Measurements from ENCODE around the gene NTMT1. TPM values are rescaled to one million over a fixed set of nuclear protein-coding genes. Genes with fewer than 3 reads are reported as not detected.
A peak's percentile ranks its signal among the peaks of the same experiment; 100 is the strongest.

Gene NTMT1
- total and polyA plus RNA-seq, 4 experiments from 2014 or later, result 45.0 to 55.1 (median 46.9) TPM

DNA sequence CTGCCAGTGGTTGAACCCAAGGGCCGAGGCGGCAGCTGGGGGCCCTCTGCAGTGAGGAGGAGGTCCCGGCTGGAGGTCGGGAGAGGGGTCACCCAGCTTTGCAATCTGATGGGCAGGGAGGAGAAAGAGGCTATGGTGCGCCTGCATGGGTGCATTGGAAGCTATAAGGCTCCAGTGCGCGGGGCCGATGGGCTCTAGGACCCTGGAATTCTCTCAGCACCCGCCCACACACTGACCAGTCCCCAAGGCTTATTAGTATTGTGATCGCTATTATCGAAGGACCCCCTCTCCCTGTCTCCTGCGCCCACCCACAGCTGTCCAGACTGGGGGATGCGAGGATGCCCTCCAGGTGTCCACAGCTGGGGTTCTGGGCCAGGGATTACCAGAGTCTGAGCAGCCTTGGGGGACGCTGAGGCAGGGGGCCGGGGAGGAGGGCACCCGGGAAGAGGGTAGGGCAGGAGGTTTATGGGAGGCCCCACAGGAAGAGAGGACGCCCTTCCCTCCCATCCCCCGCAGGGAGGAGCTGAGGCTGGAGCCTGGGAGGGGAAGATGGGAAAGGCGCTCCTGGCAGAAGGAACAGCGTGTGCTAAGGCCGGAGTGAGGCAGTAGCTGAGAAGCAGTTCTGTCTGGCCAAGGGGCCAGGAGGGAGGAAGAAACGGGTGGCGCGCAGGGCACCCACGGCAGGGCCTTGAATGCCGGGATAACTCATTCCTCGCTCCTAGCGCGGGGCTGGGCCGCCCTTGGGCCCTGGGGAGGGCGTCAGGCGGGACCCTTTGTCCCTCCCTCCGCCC, 29.2 kb upstream of the NTMT1 start:
- Histone ChIP-seq H3K9me3 (ENCODE audit: control insufficient read depth in 1 of 2, low read length in 2 of 2) (no peaks in the 10 kb centered on the region), H3K27ac (ENCODE audit: low read depth, low read length) (peak overlapping the region; percentile 4), H3K4me1 (ENCODE audit: insufficient read depth, low read length) (peaks cover 20% of the 10 kb centered on the region), H3K36me3 (ENCODE audit: insufficient read depth, low read length) (no peaks in the 10 kb centered on the region), H3K27me3 (ENCODE audit: insufficient read depth, low read length) (peaks cover 6% of the 10 kb centered on the region), H3K4me3 (ENCODE audit: low read length in 2 of 2) (no peak overlapping the region)
- peak overlapping the region in 6 of 8 donors; percentile 43 to 72 (median 54) for H3K4me3 Mint-ChIP-seq
- intact Hi-C loops (cut with micrococcal nuclease), result no loop called here
- no peaks in the 10 kb centered on the region for H3K36me3 Mint-ChIP-seq
- ChIA-PET CTCF (ENCODE audit: partially characterized antibody) (interaction anchor here (0.7 to 1.5 kb wide), 4 partner anchors 9 to 458 kb away, joined by 3 to 5 read pairs (median 4); no protein-coding TSS in a partner anchor), POLR2A (ENCODE audit: partially characterized antibody) (interaction anchor here (0.7 to 3.2 kb wide), 6 partner anchors 8 to 361 kb away, joined by 3 to 17 read pairs (median 4); no protein-coding TSS in a partner anchor)
- H3K9me3 Mint-ChIP-seq, result peaks cover 0 to 2% (median 0%) of the 10 kb centered on the region in 8 donors
- peak overlapping the region in 4 of 7 donors; percentile 19 to 78 (median 66) for H3K27ac Mint-ChIP-seq
- H3K27me3 Mint-ChIP-seq, result no peaks in the 10 kb centered on the region
- peaks cover 9 to 39% (median 16%) of the 10 kb centered on the region in 4 donors for H3K4me1 Mint-ChIP-seq
- no peak for DNase-seq

DNA sequence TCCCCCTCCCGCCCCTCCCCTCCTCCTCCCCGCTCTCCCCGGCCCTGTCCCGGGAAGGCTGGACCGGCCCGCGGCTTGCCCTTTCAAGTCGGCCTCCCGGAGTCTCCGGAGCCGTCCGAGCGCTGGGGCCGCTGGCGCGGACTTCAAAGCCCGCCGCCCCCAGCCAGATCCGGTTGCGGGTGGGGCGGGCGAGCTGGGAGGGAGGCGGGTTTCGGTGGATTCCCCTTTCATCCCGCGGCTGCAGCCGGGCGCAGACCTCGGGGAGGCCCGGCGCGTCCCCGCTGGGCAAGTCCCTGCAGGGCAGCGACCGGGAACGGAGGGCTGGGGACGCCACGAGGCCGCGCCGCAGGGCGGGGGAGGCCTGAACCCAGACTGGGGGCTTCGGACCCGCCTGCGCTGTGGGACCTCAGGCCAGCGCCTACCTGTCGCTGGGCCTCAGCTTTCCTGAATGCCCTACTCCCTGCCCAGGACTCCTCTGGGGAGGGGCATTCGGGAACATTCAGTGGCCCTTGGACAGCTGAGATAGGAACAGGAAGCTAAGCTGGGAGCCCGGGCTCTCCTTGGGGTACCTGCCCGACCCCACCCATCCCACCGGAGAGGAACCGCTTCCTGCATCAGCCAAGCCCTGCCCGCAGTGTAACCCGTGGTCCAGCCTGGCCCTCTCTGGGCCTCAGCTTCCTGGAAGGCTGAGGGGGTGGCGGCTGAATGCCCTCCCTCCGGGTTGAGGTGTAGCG, 28.4 kb upstream of the NTMT1 start:
- CTCF ChIA-PET (ENCODE audit: partially characterized antibody), result interaction anchor here (1.0 to 1.5 kb wide), 4 partner anchors 13 to 459 kb away, joined by 4 to 6 read pairs (median 4); no protein-coding TSS in a partner anchor
- peak overlapping the region in 1 of 2 donors; percentile 45 for H3K4me3 ChIP-seq (ENCODE audit: low read length in 2 of 2)
- H3K9me3 ChIP-seq (ENCODE audit: control insufficient read depth in 1 of 2, low read length in 2 of 2), result no peaks in the 10 kb centered on the region
- H3K27me3 ChIP-seq (ENCODE audit: insufficient read depth, low read length), result peaks cover 6% of the 10 kb centered on the region
- Mint-ChIP-seq H3K4me3 (peak overlapping the region; percentile 33 to 79 (median 68)), H3K27me3 (no peaks in the 10 kb centered on the region), H3K9me3 (peaks cover 0 to 2% (median 0%) of the 10 kb centered on the region in 8 donors), H3K4me1 (peaks cover 9 to 39% (median 16%) of the 10 kb centered on the region in 4 donors), H3K27ac (peak overlapping the region in 5 of 7 donors; percentile 43 to 87 (median 71)), H3K36me3 (no peaks in the 10 kb centered on the region)
- intact Hi-C loops (cut with micrococcal nuclease), result no loop called here
- no peaks in the 10 kb centered on the region for H3K36me3 ChIP-seq (ENCODE audit: insufficient read depth, low read length)
- peak in 1 of 5 donors; percentile 60 for DNase-seq
- POLR2A ChIA-PET (ENCODE audit: partially characterized antibody), result interaction anchor here (0.7 to 3.2 kb wide), 6 partner anchors 11 to 420 kb away, joined by 3 to 17 read pairs (median 4); partner anchors contain the start of gene IER5L
- H3K27ac ChIP-seq (ENCODE audit: low read depth, low read length), result peak overlapping the region; percentile 47
- peaks cover 20% of the 10 kb centered on the region for H3K4me1 ChIP-seq (ENCODE audit: insufficient read depth, low read length)

DNA sequence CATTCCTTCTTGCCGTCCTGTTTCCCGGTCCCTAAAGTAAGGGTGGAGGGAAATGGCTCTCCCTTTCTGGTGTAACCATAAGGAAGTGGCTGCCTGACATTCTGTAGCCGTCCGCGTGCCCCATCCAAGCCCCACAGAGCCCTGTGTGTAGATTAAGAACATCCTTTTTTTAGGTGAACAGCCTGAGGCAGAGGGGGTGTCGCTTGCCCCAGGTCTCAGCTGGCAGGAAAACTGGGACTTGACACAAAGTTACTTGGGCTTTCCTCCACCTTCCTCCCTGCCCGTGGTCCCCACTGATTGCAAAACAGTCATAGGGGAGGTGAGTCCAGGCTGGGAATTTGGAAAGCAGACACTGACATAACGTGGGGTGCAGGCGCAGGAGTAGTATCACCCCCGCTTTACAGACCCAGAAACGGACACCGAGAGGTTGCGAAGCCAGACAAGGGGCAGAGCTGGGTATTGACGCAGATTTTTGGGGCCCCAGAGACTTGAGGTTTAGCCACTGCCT, 27.8 kb upstream of the NTMT1 start:
- Mint-ChIP-seq H3K27me3 (no peaks in the 10 kb centered on the region), H3K36me3 (no peaks in the 10 kb centered on the region), H3K27ac (peak overlapping the region in 6 of 7 donors; percentile 24 to 87 (median 64)), H3K9me3 (peaks cover 0 to 2% (median 0%) of the 10 kb centered on the region in 8 donors), H3K4me3 (peak overlapping the region; percentile 33 to 79 (median 68)), H3K4me1 (peaks cover 9 to 42% (median 18%) of the 10 kb centered on the region in 4 donors)
- peaks cover 6% of the 10 kb centered on the region for H3K27me3 ChIP-seq (ENCODE audit: insufficient read depth, low read length)
- H3K9me3 ChIP-seq (ENCODE audit: control insufficient read depth in 1 of 2, low read length in 2 of 2), result no peaks in the 10 kb centered on the region
- POLR2A ChIA-PET (ENCODE audit: partially characterized antibody), result interaction anchor here (1.1 to 3.2 kb wide), 5 partner anchors 10 to 420 kb away, joined by 3 to 17 read pairs (median 4); partner anchors contain the start of gene IER5L
- DNase-seq, result no peak
- intact Hi-C loops (cut with micrococcal nuclease), result no loop called here
- CTCF ChIA-PET (ENCODE audit: partially characterized antibody), result interaction anchor here (1.0 to 1.3 kb wide), 2 partner anchors 13 to 424 kb away, joined by 4 to 6 read pairs; no protein-coding TSS in a partner anchor
- peaks cover 26% of the 10 kb centered on the region for H3K4me1 ChIP-seq (ENCODE audit: insufficient read depth, low read length)
- peak overlapping the region in 1 of 2 donors; percentile 45 for H3K4me3 ChIP-seq (ENCODE audit: low read length in 2 of 2)
- no peaks in the 10 kb centered on the region for H3K36me3 ChIP-seq (ENCODE audit: insufficient read depth, low read length)
- H3K27ac ChIP-seq (ENCODE audit: low read depth, low read length), result peak overlapping the region; percentile 47

DNA sequence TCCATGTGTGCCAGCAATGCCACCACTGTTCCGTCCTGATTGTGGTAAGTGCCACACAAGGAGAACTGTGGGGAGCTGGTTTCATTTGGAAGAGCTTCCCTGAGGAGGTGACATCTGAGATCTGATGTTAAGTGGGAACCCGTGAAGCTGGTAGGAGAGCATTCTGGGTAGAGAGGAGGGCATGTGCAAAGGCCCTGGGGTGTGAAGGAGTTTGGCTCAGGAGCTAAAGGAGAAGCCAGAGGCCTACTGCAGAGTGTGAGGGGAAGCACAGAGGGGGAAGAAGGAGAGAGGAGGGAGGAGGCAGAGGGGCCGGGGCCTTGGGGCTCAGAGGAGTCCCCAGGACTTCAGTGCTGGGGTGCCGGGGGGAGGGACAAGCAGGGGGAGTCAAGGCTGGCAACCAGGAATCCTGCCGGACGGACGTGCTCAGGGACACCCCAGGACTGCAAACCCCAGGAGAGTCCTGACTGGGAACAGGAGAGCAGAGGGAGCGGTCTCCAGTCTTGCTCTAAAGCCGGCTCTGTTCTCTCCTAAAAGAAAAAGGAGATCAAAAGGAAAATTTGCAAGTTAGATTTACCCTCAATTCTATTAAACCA, 24.8 kb upstream of the NTMT1 start:
- H3K36me3 ChIP-seq (ENCODE audit: insufficient read depth, low read length), result no peaks in the 10 kb centered on the region
- no peak for DNase-seq
- intact Hi-C loops (cut with micrococcal nuclease), result no loop called here
- peak overlapping the region in 1 of 7 donors; percentile 7 for H3K27ac Mint-ChIP-seq
- CTCF ChIA-PET (ENCODE audit: partially characterized antibody), result interaction anchor here (1.5 kb wide), 1 partner anchor 469 kb away, joined by 5 read pairs; no protein-coding TSS in a partner anchor
- no peak overlapping the region for H3K4me3 ChIP-seq (ENCODE audit: low read length in 2 of 2)
- POLR2A ChIA-PET (ENCODE audit: partially characterized antibody), result no interaction called here
- H3K9me3 ChIP-seq (ENCODE audit: control insufficient read depth in 1 of 2, low read length in 2 of 2), result no peaks in the 10 kb centered on the region
- peaks cover 6% of the 10 kb centered on the region for H3K27me3 ChIP-seq (ENCODE audit: insufficient read depth, low read length)
- no peaks in the 10 kb centered on the region for H3K36me3 Mint-ChIP-seq
- peaks cover 11 to 38% (median 25%) of the 10 kb centered on the region in 4 donors for H3K4me1 Mint-ChIP-seq
- peaks cover 0 to 2% (median 0%) of the 10 kb centered on the region in 8 donors for H3K9me3 Mint-ChIP-seq
- H3K4me1 ChIP-seq (ENCODE audit: insufficient read depth, low read length), result peaks cover 33% of the 10 kb centered on the region
- no peak overlapping the region for H3K4me3 Mint-ChIP-seq
- H3K27me3 Mint-ChIP-seq, result no peaks in the 10 kb centered on the region
- H3K27ac ChIP-seq (ENCODE audit: low read depth, low read length), result no peak overlapping the region

DNA sequence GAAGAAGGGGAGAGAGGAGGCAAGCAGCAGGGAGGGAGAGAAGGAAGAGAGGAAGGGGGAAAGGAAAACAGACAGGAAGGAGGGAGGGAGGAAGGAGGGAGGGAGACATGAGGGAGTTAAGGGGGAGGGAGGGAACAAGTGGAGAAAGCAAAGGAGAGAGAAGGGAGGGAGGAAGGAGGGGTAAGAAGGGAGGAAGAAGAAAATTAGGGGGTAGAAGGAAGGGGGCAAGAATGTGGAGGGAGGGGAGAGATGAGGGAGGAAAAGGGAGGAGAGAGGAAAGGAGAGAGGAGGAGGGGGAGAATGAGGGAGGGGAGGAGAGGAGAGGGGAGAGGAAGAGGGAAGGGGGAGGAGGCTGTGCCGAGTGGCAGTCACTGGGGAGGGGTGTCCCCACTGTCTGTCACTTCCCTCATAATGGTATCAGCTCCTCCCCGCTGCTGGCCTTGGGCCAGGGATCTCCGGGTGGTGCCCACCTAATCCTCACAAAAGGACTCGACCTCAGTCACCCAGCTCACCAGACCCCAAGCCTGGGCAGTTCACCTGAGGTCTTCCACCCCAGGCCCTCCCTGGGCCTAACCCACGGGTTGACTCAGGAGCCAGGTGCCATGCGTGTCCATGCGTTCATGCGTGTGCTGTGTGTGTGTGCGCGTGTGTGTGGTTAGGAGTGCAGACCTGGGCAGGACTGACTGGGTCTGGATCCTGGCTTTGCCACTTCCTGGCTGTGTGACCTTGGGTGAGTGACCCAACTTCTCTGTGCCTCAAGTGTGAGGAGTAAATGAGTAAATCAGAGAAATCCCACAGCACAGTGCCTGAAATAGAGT, 23.2 kb upstream of the NTMT1 start:
- intact Hi-C loops (cut with micrococcal nuclease), result no loop called here
- Mint-ChIP-seq H3K36me3 (no peaks in the 10 kb centered on the region), H3K4me1 (peaks cover 17 to 45% (median 32%) of the 10 kb centered on the region in 4 donors), H3K27ac (peak overlapping the region in 3 of 7 donors; percentile 46 to 63 (median 57)), H3K27me3 (no peaks in the 10 kb centered on the region), H3K4me3 (no peak overlapping the region), H3K9me3 (peaks cover 0 to 2% (median 0%) of the 10 kb centered on the region in 8 donors)
- Histone ChIP-seq H3K27me3 (ENCODE audit: insufficient read depth, low read length) (peaks cover 6% of the 10 kb centered on the region), H3K4me1 (ENCODE audit: insufficient read depth, low read length) (peaks cover 36% of the 10 kb centered on the region), H3K4me3 (ENCODE audit: low read length in 2 of 2) (no peak overlapping the region), H3K36me3 (ENCODE audit: insufficient read depth, low read length) (no peaks in the 10 kb centered on the region), H3K27ac (ENCODE audit: low read depth, low read length) (no peak overlapping the region), H3K9me3 (ENCODE audit: control insufficient read depth in 1 of 2, low read length in 2 of 2) (no peaks in the 10 kb centered on the region)
- ChIA-PET CTCF (ENCODE audit: partially characterized antibody) (no interaction called here), POLR2A (ENCODE audit: partially characterized antibody) (no interaction called here)
- DNase-seq, result no peak

Measured in CD4-positive, alpha-beta memory T cell (primary cell).